K562 (cell line): ENCODE measurements around the gene DPYSL4. TPM values are rescaled to one million over a fixed set of nuclear protein-coding genes. Genes with fewer than 3 reads are reported as not detected.

Source experiments
- ARID2 ChIP-seq: fragments of 450-650 bp; IDR thresholded peaks from 2 replicates; pipeline ENCODE4 v1.6.1; 2017; ENCODE audit warnings: antibody characterized with exemption, mild to moderate bottlenecking
- CXXC5 ChIP-seq: fragments of 250-450 bp; sonication (Bioruptor Pico); IDR thresholded peaks from 2 replicates; pipeline ENCODE4 v1.8.0; 2022; ENCODE audit warnings: inconsistent platforms, mild to moderate bottlenecking, moderate library complexity
- DPF2 ChIP-seq: fragments of 450-650 bp; IDR thresholded peaks from 2 replicates; pipeline ENCODE4 v1.6.1; 2016
- ESRRB ChIP-seq: fragments of 250-450 bp; sonication (Bioruptor Pico); IDR thresholded peaks from 2 replicates; pipeline ENCODE4 v1.5.0; 2020; ENCODE audit warnings: mild to moderate bottlenecking, moderate library complexity, borderline replicate concordance
- HIVEP1 ChIP-seq: fragments of 250-450 bp; sonication (Bioruptor Pico); IDR thresholded peaks from 2 replicates; pipeline ENCODE4 v1.4.0; 2020; ENCODE audit warnings: mild to moderate bottlenecking
- HNRNPK ChIP-seq: fragments of 200-400 bp; formaldehyde crosslinking; IDR thresholded peaks from one replicate; pipeline ENCODE4 v1.6.1; 2018; ENCODE audit warnings: mild to moderate bottlenecking, low read depth, low read length; ENCODE audit not compliant: poor library complexity, severe bottlenecking
- KDM2B ChIP-seq: fragments of 250-450 bp; sonication (Bioruptor Pico); IDR thresholded peaks from 2 replicates; pipeline ENCODE4 v1.8.0; 2021; ENCODE audit warnings: mild to moderate bottlenecking, moderate library complexity
- MAFG ChIP-seq: fragments of 450-650 bp; conservative IDR thresholded peaks from 2 replicates; pipeline ENCODE4 v1.6.1; 2016; ENCODE audit warnings: missing genetic modification characterization, missing compliant biosample characterization
- MGA ChIP-seq: fragments of 450-650 bp; IDR thresholded peaks from 2 replicates; pipeline ENCODE4 v1.6.1; 2016; ENCODE audit warnings: mild to moderate bottlenecking, moderate library complexity
- PHTF2 ChIP-seq: fragments of 250-450 bp; sonication (Bioruptor Pico); IDR thresholded peaks from 2 replicates; pipeline ENCODE4 v1.5.0; 2021; ENCODE audit warnings: mild to moderate bottlenecking
- TAF1 ChIP-seq: IDR thresholded peaks from 2 replicates; pipeline ENCODE4 v1.6.1; 2011; ENCODE audit warnings: mild to moderate bottlenecking, low read length, moderate library complexity; ENCODE audit not compliant: insufficient read depth, control insufficient read depth, severe bottlenecking; ENCODE audit errors: extremely low read depth
- ZBTB33 ChIP-seq: sonication (generic); formaldehyde crosslinking; IDR thresholded peaks from 2 replicates; pipeline ENCODE4 v1.8.1; 2023; ENCODE audit warnings: mild to moderate bottlenecking, missing genetic modification reagents
- ZNF24 ChIP-seq: fragments of 450-650 bp; IDR thresholded peaks from 2 replicates; pipeline ENCODE4 v1.6.1; 2016
- ZNF408 ChIP-seq: fragments of 250-450 bp; sonication (Bioruptor Pico); IDR thresholded peaks from 2 replicates; pipeline ENCODE4 v1.4.0; 2020; ENCODE audit warnings: low read depth, mild to moderate bottlenecking, moderate library complexity
- ZNF589 ChIP-seq: fragments of 200-800 bp; sonication (Bioruptor generic); IDR thresholded peaks from 2 replicates; pipeline ENCODE4 v1.6.1; 2016; ENCODE audit warnings: low read depth, missing genetic modification characterization, missing compliant biosample characterization
- ZNF764 ChIP-seq: fragments of 250-450 bp; sonication (Bioruptor Pico); IDR thresholded peaks from 2 replicates; pipeline ENCODE4 v1.4.0; 2020; ENCODE audit warnings: low read depth, mild to moderate bottlenecking, moderate library complexity
- polyA plus RNA-seq, 8 experiments: library from polyadenylated mRNA; depleted of rRNA in 4 of 8; stranded (reverse) in 5 of 8; unstranded in 3 of 8; fragments of >200 nt; fragmentation: Nextera tagmentation in 2 of 8; fragmentation: Illumina TruSeq in 1 of 8; extraction: Ambion mirVana in 2 of 8; extraction: Trizol in 1 of 8; gene quantifications; 2 replicates each; pipeline versions ENCODE4 v1.2.1 to v1.2.3, GENCODE V29; 2011 to 2014; ENCODE audit warnings: inconsistent platforms in 1 of 8, missing spikeins in 1 of 8
- total RNA-seq, 7 experiments: library from RNA; depleted of rRNA in 6 of 7; stranded (reverse); fragments of >200 nt in 6 of 7; fragmentation: Illumina TruSeq in 2 of 7; extraction: Trizol in 2 of 7; gene quantifications; 2 replicates each; pipeline versions ENCODE4 v1.2.1 to v1.2.3, GENCODE V29; 2011 to 2021; ENCODE audit warnings: low replicate concordance in 1 of 7

The DPYSL4 gene
- total and polyA plus RNA-seq, 9 of the 15 experiments (the other 6 are each of a cell fraction or from before 2014, with no cell fraction given): 0.03 TPM; not detected in 8

GRCh38 chr10:132223156-132223590, 36.4 kb downstream of the DPYSL4 start (continued):
- TF ChIP-seq ZNF408 (CRISPR knock-in tag) (no peak), MGA (peak; percentile 55), HIVEP1 (no peak), ZNF24 (no peak), PHTF2 (CRISPR knock-in tag) (no peak), ZNF764 (no peak), DPF2 (no peak), KDM2B (CRISPR knock-in tag) (no peak), ZBTB33 (CRISPR knock-in tag) (no peak), ESRRB (CRISPR knock-in tag) (no peak), TAF1 (no peak), ZNF589 (CRISPR knock-in tag) (no peak), HNRNPK (no peak), CXXC5 (CRISPR knock-in tag) (no peak), ARID2 (peak; percentile 77; the same call in 1 of the 2 replicates), MAFG (tag) (no peak)
